Midbrain (tissue), 1 donor: Measurements from ENCODE around the gene CDH6.
"Not testable (repeated sequence)": the region's sequence is repeated elsewhere in the genome, so short reads cannot be mapped to it uniquely, and the experiment has no call there.

Experiments
- DNase-seq: peaks from one replicate; lab custom pipeline; 2025; lab: John Stamatoyannopoulos, UW

CDH6 gene

GRCh38 chr5:31329715-31330114 lies 136.2 kb downstream of the CDH6 start:
- no peak for DNase-seq

- DNase-seq = no peak
Observed at GRCh38 chr5:31332160-31332559, 138.7 kb downstream of the CDH6 start.

- DNase-seq = no peak
Observed at GRCh38 chr5:31333475-31333874, 140.0 kb downstream of the CDH6 start.

GRCh38 chr5:31334061-31334860 lies 140.8 kb downstream of the CDH6 start:
- DNase-seq = no peak

- no peak for DNase-seq
Observed at GRCh38 chr5:31335456-31335855, 142.0 kb downstream of the CDH6 start.

GRCh38 chr5:31343946-31344345 lies 150.5 kb downstream of the CDH6 start:
- no peak for DNase-seq

- no peak for DNase-seq
Observed at GRCh38 chr5:31346896-31347551, 153.5 kb downstream of the CDH6 start.

- DNase-seq = no peak
Observed at GRCh38 chr5:31347552-31347905, 154.0 kb downstream of the CDH6 start.

- DNase-seq = no peak
Observed at GRCh38 chr5:31350395-31350794, 156.9 kb downstream of the CDH6 start.

- no peak for DNase-seq
Observed at GRCh38 chr5:31355337-31355736, 161.9 kb downstream of the CDH6 start.

GRCh38 chr5:31357038-31357437 lies 163.6 kb downstream of the CDH6 start:
- DNase-seq = no peak

GRCh38 chr5:31359839-31360238 lies 166.4 kb downstream of the CDH6 start:
- DNase-seq = no peak

- DNase-seq = no peak
Observed at GRCh38 chr5:31361234-31361633, 167.7 kb downstream of the CDH6 start.

- DNase-seq = not testable (repeated sequence)
Observed at GRCh38 chr5:31361704-31362528, 168.4 kb downstream of the CDH6 start.

- no peak for DNase-seq
Observed at GRCh38 chr5:31362529-31362900, 169.0 kb downstream of the CDH6 start.

- no peak for DNase-seq
Observed at GRCh38 chr5:31362931-31363568, 169.6 kb downstream of the CDH6 start.

GRCh38 chr5:31364881-31365636 lies 171.6 kb downstream of the CDH6 start:
- no peak for DNase-seq

GRCh38 chr5:31365776-31366175 lies 172.3 kb downstream of the CDH6 start:
- DNase-seq = no peak

GRCh38 chr5:31366941-31367340 lies 173.5 kb downstream of the CDH6 start:
- no peak for DNase-seq

- DNase-seq = no peak
Observed at GRCh38 chr5:31372124-31372523, 178.6 kb downstream of the CDH6 start.

GRCh38 chr5:31375999-31376720 lies 182.7 kb downstream of the CDH6 start:
- DNase-seq = no peak
